ENCODE data around the gene DPYSL5.
"Not testable (repeated sequence)": the region's sequence is repeated elsewhere in the genome, so short reads cannot be mapped to it uniquely, and the experiment has no call there.

The DPYSL5 gene, protein sequence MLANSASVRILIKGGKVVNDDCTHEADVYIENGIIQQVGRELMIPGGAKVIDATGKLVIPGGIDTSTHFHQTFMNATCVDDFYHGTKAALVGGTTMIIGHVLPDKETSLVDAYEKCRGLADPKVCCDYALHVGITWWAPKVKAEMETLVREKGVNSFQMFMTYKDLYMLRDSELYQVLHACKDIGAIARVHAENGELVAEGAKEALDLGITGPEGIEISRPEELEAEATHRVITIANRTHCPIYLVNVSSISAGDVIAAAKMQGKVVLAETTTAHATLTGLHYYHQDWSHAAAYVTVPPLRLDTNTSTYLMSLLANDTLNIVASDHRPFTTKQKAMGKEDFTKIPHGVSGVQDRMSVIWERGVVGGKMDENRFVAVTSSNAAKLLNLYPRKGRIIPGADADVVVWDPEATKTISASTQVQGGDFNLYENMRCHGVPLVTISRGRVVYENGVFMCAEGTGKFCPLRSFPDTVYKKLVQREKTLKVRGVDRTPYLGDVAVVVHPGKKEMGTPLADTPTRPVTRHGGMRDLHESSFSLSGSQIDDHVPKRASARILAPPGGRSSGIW

DNA sequence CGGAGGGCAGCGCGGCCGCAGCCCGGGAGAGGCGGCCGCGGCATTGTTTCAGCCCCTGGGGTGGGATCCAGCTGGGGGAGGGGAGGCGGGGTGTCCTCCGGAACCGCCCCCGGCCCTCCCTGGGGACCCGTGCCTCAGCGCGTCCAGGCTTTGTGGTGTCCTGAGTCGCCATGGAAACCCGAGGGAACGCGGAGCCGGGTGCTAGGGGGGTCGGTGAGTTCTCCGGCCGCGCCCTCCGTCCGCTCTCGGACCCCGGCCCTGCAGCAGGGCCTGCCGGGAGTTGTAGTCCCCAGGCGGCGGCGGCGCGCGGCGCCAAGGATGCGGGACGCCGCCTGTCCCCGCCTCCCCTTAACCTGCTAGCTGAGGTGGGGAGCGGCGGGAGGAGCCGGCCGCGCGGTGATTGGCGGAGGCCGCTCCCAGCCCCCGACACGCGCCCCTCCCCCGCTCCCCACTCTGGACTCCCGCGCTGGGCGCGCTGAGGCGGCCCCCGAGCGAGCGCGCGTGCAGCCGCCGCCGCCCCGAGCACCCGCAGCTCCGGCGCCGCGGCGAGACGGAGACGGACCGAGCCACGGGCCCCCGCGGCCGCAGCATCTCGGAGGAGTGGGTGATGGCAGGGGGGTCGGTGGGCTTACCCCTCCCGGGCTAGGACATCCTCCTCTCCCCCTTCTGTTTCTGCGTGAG lies at the start of gene DPYSL5:
Gene DPYSL5 (plus strand): TSS at position 478 of the 681 bp plus-strand sequence. CDS start 50,368 bp downstream, outside the sequence.
- DNase-seq (ENCODE audit: low read depth) = no peak

DNA sequence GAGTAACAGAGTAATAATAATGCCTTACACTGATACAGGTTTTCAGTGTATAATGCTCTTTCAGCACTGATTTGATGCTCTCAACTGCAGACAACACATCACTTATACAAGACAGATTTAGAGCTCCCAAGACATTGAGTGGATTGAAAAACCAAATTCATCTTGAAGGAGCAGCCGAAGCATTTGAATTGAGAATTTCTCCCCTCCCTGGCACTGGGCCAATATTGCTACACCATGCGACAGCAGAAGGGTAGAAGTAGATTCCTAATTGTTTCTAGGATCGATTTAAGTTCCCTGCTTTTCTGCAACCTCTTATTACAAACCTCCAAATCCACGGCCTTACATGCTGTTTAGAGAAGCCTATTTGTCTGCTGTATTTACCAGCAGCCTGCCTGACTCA lies 46.6 kb upstream of the DPYSL5 start:
- no peak for DNase-seq (ENCODE audit: low read depth)

DNA sequence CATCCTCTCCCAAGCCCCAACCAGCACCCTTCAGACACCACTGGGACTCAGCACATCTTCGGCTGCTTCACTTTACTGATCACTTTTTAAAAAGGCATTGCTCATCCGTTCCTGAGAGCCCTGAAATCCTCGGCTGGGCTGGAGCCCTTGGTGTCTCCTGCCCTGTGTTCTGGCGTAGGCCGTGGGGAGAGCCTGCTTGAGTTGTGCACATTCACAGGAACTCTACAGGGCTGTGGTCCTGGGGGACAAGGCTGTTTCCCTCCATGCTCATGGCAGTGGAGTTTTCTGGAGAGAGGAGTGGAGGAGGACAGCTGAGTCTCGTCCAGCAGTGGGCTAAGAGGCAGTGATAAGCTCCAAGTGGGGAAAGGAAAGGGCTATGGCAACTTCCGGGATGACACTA lies 46.1 kb upstream of the DPYSL5 start:
- no peak for DNase-seq (ENCODE audit: low read depth)

DNA sequence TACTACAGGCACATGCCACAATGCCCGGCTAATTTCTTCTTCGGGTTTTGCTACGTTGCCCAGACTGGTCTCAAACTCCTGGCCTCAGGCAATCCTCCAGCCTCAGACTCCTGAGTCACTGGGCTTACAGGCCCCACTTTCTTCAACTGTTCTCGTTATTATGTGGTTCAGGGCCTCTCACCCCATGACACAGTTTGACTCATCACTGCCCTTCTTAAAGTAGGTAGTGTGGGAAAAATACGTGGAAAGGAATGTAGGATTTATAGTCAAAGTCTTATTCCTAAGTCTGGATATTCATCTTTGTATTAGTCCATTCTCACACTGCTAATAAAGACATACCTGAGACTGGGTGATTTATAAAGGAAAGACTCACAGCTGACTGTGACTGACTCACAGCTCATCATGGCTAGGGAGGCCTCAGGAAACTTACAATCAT lies 42.7 kb upstream of the DPYSL5 start:
- DNase-seq (ENCODE audit: low read depth) = no peak

DNA sequence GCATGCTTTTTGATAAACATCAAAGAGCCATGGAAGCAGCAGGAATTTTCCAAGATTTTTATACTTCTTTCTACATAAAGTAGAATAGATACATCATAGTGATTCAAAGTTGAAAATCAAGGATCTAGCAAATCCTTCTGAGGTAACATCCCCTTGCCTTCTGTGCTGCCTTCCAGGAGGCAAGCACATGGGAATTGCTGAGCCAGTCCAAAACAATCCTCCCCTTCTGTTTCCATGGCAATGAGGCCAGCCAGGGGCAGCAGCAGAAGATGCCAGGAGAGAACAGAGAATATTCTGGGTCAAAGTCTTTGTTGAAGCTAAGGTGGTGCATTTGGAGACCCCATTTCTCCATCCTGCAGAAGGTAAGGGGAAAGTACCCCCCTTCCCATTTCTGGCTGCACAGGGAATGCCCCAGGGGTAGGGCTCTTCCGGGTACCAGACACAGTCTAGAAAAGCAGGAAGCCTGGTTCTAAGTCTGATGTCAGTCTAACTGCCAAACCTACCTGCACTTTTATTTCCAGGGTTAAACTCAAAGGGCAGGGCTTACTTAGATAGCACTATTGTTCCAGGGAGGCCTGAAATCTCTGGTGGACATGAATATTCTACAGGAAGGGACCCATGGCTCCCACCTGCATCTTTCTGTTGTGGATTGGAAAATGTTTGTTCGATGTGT lies 40.0 kb upstream of the DPYSL5 start:
- no peak for DNase-seq (ENCODE audit: low read depth)

DNA sequence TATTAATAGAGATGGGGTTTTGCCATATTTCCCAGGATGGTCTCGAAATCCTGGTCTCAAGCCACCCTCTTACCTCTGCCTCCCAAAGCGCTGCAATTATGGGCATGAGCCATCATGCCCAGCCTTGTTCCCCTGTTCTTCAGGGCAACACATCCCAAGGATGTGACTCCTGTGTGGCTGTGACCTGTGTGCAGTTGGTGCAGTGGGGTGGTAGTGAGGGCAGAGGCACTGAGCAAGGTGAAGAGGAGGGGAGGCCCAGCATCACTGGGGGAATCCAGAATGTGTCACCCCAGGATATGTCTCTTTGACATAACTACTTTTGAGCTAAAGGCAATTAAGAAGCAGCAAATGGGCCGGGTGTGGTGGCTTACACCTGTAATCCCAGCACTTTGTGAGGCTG lies 38.7 kb upstream of the DPYSL5 start:
- DNase-seq (ENCODE audit: low read depth) = no peak

DNA sequence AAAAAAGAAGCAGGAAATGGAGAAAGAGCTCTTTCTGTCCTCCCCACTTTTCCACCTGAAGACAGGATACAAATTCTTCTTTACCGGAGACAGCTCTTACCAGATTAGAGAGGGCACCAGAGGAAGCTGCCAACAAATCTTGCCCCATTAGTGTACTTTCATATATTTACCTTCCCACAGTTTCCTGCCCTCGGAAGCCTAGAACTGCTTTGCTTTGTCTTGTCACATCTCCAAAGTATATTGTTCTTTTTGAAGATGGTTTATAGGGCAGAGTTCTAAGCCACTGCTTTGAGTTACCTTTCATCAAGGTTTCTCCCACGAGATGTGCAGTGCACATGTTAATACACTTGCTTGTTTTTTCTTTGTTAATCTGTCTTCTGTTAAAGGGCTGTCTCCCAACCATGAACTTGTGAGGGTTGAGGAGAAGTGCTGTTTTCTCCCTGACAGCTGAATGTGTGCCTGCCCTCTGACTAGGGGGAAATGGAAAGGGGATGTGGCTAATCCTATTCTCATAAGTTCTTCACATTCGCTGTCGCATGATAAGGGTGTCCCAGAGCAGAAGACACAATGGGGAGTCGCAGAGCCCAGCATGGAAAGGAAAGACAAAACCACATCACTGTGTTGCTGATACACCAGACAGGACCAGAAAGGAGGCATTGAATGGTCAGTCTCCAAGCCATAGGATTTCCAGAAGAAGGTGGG lies 37.9 kb upstream of the DPYSL5 start:
- DNase-seq (ENCODE audit: low read depth) = no peak

DNA sequence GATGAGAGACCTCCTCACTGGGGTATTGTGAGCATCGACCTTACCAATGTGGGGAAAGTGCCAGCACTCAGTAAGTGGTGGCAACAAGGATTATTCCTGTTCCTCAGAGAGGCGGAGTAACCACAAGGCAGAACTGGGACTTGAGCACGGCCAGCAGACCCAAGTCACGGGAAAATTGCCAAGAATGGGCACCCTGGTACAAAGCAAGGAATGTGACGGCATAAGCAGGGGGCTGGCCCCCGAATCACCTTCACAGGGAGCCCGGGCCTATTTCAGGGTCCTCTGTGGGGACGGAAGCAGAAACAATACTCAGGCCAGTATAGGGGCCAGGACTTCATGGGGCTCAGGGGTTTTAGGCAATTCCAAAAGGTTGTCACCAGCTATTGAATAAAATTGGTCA lies 36.7 kb upstream of the DPYSL5 start:
- no peak for DNase-seq (ENCODE audit: low read depth)

DNA sequence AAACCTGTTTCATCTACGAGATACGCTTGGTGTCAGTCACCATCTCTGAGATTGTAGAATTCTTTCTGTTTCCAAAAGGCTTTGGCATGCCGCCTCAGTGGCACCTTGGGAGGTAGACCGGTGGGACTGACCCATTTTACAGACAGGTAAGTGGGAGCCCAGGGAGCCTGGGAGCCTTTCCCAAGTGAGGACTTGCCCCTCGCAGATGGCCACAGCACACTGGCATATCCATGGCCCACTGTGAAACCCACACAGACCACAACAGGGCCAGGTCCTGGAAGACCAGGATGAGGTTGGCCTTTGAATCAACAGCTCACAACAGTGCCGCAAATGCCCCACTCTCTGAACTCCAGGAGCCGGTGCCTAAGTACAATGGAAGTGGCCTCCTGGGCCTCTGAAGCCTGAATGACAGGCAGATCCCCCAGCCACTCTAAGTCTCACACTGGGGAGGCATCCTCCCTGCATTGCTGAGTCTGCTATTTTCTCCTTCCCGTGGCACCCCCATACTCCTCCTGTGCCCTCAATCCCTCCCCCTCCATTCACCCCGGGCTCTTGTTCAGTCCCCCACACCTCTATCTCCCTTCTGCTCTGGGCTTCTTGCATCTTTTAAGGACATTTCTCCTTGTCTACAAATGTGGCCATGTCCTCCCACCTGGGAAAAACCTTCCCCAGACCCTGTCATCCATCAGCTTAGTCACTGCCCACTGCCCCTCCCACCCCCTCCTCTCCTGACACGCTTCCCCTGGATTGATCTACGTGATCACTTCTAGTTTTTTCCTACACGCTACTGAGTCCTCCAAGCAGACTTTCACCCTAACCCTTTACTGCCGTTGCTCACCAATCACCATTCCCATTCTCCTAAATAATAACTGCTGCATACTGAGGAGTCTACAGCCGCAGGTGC lies 35.9 kb upstream of the DPYSL5 start:
- no peak for DNase-seq (ENCODE audit: low read depth)

DNA sequence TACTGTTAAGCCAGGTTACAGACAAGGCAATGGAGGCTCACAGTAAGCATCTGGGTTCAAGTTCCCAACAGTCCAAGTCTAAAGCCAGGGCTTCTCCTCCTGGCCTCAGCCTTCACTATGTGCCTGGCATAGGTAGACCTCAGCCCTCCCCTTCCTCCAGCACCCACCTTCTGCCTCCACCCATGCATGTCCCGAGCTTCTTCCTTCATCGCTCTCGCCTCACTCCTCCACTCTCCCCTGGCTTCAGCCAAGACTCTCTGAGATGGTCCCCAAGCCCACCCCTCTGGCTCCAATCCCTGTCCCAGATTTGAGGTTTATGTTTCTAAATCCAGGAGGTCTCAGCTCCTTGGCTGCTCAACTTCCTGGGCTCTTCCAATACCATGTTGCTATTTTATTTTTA lies 35.2 kb upstream of the DPYSL5 start:
- no peak for DNase-seq (ENCODE audit: low read depth)

DNA sequence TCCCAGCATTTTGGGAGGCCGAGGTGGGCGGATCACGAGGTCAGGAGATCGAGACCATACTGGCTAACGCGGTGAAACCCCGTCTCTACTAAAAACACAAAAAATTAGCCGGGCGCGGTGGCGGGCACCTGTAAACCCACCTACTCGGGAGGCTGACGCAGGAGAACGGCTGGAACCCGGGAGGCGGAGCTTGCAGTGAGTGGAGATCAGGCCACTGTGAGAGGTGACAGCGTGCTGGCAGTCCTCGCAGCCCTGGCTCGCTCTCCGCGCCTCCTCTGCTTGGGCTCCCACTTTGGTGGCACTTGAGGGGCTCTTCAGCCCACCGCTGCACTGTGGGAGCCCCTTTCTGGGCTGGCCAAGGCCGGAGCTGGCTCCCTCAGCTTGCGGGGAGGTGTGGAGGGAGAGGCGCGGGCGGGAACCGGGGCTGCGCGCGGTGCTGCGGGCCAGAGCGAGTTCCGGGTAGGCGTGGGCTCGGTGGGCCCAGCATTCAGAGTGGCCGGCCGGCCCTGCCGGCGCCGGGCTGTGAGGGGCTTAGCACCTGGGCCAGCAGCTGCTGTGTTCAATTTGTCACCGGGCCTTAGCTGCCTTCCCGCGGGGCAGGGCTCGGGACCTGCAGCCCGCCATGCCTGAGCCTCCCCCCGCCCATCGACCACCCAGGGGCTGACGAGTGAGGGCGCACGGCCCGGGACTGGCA lies 33.7 kb upstream of the DPYSL5 start:
- DNase-seq (ENCODE audit: low read depth) = not testable (repeated sequence)

DNA sequence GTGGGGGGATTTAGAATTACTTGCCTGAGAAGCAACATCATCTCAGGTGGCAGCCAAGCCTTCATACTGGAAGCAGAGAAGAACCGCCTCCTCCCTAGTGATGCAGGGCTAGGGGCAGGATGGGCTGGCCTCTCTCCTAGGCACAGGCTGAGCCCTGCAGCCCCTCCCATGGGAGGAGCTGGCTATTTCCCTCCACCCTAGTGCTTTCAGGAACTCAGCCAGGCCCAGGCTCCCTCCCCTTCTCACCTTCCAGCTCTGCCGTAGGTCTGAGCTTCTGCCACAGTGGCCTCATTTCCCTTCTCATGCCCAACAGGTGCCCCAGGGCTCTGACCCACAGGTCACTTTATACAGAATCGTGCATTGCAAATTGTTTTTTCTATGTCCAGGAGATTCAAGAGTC lies 31.0 kb upstream of the DPYSL5 start:
- no peak for DNase-seq (ENCODE audit: low read depth)

DNA sequence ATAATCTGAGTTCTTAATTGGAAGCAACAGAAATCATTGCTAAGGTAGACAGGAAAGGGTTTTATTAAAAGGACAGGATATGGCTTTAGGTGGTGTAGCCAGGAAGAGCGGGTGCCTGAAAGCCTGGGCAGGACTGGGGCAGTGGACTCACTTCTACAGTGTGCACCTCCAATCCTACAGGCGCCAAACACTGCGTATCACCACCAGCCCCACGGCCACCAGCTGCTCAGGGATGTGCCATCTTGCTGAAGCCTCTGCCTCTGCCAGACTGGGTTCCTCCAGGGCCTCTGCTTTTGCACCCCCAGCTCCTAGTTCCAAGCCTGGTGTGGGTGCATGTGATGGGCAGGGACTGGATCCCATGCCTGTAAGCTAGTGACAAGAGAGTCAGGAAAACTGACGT lies 29.7 kb upstream of the DPYSL5 start:
- DNase-seq (ENCODE audit: low read depth) = no peak

DNA sequence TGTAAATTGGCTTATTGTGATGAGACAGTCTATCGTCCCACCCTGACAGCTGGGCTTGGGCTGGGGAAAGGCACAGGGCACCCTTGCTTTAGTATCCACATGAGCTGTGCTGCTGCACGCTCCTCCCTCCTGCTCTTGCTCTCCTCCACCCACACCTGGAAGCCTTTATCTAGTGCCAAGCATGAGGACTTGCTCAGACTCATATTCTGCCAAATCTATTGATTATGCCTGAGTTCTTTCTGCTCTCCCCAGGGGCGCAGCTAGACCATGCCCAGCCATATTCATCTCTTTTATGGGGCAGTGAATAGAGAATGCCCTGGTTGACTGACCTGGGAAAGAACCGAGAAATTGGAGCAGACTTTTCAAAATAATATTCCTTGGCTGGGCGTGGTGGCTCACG lies 29.0 kb upstream of the DPYSL5 start:
- DNase-seq (ENCODE audit: low read depth) = no peak

DNA sequence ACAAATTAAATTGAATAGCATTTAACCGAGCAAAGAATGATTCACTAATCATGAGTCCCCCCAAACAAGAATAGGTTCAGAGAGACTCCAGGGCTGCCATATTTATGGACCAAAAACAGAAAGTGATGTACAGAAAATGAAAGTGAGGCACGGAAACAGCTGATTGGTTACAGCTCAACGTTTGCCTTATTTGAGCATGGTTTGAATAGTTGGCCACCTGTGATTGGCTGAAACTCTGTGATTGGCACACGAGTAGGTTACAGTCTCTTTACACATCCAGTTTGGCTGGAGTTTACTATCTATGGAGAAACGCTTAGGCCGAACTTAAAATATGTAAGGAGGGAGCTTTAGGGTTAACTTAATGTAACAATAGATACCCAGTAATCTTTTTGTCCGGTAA lies 27.0 kb upstream of the DPYSL5 start:
- no peak for DNase-seq (ENCODE audit: low read depth)

DNA sequence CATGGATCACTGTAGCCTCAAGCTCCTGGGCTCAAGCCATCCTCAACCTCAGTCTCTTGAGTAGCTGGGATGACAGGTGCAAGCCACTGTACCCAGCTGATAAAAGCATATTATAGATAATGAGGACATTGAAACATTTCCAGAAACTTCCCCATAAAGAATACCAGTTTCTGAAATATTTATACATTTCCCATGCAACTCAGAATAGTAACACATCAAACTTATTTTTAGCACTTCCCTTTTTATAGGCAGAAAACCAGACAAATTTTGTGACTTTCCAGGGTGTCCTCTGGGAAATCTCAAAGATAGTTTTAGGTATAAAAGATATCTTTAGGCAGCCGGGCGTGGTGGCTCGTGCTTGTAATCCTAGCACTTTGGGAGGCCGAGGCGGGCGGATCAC lies 25.1 kb upstream of the DPYSL5 start:
- no peak for DNase-seq (ENCODE audit: low read depth)

DNA sequence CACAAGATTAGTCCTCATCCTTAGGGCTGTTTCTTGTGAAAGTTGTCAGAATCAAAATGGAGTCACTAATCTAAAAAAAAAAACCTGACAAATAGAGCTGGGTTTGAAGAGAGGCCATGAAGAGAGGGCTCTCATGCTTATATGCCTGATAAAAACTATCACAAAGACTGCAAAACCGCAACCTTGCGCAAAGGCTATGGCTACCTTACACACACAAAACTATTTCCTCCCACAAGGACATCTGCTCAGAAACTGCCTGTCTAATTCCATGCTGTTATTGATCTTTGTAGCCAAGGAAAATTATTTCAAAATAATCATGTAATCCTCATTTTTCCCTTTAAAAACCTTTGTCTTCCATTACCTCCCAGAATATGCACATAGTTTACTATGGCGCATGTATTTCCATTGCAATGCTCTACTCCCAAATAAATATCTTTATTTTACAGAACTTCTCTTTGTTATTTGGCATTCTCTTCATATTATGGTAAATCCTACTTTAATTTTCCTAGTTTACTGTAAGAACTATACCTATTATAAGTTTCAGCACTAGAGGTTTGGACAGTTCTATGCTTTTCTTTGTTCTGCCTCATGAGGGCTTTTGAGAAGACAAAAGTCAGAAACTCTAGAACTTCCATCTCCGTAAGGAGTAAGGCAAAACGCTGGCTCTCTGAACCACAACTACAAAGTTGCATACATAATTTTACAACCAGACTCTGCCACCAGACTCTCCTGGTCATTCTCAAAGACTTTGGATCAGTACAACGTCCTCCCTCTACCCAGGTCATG lies 9.6 kb upstream of the DPYSL5 start:
- DNase-seq (ENCODE audit: low read depth) = no peak

DNA sequence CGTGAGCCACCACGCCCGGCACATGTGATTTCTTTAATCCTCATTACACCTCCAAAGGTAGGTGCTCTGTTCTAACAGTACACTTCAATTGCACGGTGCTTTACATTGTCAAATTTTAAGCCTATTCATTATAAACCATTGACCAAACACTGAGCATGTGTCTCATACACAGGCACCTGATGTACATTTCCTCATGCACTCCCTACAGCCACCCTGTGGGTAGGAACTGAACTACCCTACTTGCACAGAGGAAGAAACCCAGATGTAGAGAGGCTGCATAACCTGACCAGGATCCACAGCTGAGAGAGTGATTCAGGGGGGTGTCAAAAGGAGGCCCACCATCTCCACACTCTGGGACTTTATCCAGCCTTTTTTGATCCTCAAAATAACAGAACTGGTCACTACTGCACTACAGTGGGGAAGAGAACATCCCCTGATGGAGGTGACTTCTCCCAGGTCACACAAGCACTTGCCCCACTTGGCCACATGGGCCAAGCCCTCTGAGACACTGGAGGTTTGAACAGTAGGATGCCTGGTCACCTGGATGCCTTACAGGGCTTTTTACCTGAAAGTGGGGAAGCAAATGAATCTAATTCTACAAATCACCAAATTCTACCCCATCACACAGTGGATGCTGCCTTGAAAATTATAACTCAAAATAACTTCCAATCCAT lies 6.9 kb upstream of the DPYSL5 start:
- DNase-seq (ENCODE audit: low read depth) = no peak

DNA sequence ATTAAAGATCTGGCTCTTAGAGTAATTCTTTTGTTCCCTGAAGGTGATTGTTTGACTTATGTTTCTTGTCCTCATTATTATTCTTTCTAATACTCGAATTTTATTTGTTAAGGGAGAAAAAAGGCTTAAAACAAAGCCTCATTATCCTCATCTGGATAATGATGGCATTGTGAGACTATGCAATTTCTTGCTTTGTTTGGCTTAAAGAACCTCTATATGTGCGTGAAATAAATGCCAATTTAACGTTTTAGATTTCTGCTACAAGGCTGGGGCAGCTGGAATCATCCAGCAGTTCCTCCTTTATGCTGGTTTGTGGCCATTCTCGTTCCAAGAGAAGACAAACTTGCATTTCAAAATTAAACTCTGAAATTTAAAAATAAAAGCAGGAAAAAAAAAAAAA lies 4.9 kb upstream of the DPYSL5 start:
- no peak for DNase-seq (ENCODE audit: low read depth)
